H9 (cell line): ENCODE data around the gene CLEC19A. TPM values are rescaled to one million over a fixed set of nuclear protein-coding genes. Genes with fewer than 3 reads are reported as not detected.
A peak's percentile ranks its signal among the peaks of the same experiment; 100 is the strongest.

Source experiments
- DNase-seq: peaks from one replicate; pipeline ENCODE4 v3.0.0-alpha.2; 2017
- H2AFZ ChIP-seq: one replicate; pipeline ENCODE4 v1.6.1; 2013; ENCODE audit warnings: mild to moderate bottlenecking, low read length, control low read depth, moderate library complexity
- H2AK5ac ChIP-seq: 2 replicates; pipeline ENCODE4 v1.6.1; 2013; ENCODE audit warnings: low read length, control low read depth, mixed read lengths; ENCODE audit not compliant: insufficient read length
- H2BK120ac ChIP-seq: one replicate; pipeline ENCODE4 v1.6.1; 2013; ENCODE audit warnings: low read depth, mild to moderate bottlenecking, low read length, control low read depth, inconsistent platforms; ENCODE audit not compliant: poor library complexity, severe bottlenecking
- H2BK12ac ChIP-seq: 2 replicates; pipeline ENCODE4 v1.6.1; 2013; ENCODE audit warnings: low read length, control low read depth, mixed read lengths, low read depth; ENCODE audit not compliant: insufficient read length
- H2BK15ac ChIP-seq: 2 replicates; pipeline ENCODE4 v1.6.1; 2013; ENCODE audit warnings: low read depth, low read length, control low read depth
- H2BK20ac ChIP-seq: one replicate; pipeline ENCODE4 v1.6.1; 2013; ENCODE audit warnings: low read depth, mild to moderate bottlenecking, low read length, control low read depth, inconsistent platforms; ENCODE audit not compliant: poor library complexity, severe bottlenecking
- H2BK5ac ChIP-seq: 2 replicates; pipeline ENCODE4 v1.6.1; 2013; ENCODE audit warnings: low read length, control low read depth, mixed read lengths; ENCODE audit not compliant: insufficient read length
- H3K14ac ChIP-seq: 2 replicates; pipeline ENCODE4 v1.6.1; 2013; ENCODE audit warnings: low read length, control low read depth; ENCODE audit not compliant: insufficient read depth
- H3K18ac ChIP-seq: 2 replicates; pipeline ENCODE4 v1.6.1; 2013; ENCODE audit warnings: low read depth, mild to moderate bottlenecking, mixed read lengths, low read length, control low read depth; ENCODE audit not compliant: insufficient read length
- H3K23ac ChIP-seq: 2 replicates; pipeline ENCODE4 v1.6.1; 2013; ENCODE audit warnings: low read length, control low read depth, mixed read lengths, low read depth; ENCODE audit not compliant: insufficient read length
- H3K23me2 ChIP-seq: 2 replicates; pipeline ENCODE4 v1.6.1; 2013; ENCODE audit warnings: low read depth, mild to moderate bottlenecking, mixed read lengths, low read length, control low read depth; ENCODE audit not compliant: insufficient read length, poor library complexity, severe bottlenecking
- H3K27ac ChIP-seq: 2 replicates; pipeline ENCODE4 v1.5.1; 2013; ENCODE audit warnings: low read length, control low read depth, mixed read lengths, low read depth; ENCODE audit not compliant: insufficient read length
- H3K27me3 ChIP-seq: 2 replicates; pipeline ENCODE4 v1.6.1; 2013; ENCODE audit warnings: low read length, control low read depth, inconsistent platforms; ENCODE audit not compliant: insufficient read depth
- H3K4ac ChIP-seq: 2 replicates; pipeline ENCODE4 v1.6.1; 2013; ENCODE audit warnings: low read depth, mild to moderate bottlenecking, control low read depth, inconsistent platforms, low read length, moderate library complexity
- H3K4me1 ChIP-seq: 2 replicates; pipeline ENCODE4 v1.6.1; 2013; ENCODE audit warnings: low read length, control low read depth, inconsistent platforms; ENCODE audit not compliant: insufficient read depth
- H3K4me2 ChIP-seq: 2 replicates; pipeline ENCODE4 v1.6.1; 2013; ENCODE audit warnings: low read length, control low read depth, mixed read lengths; ENCODE audit not compliant: insufficient read length, insufficient read depth
- H3K56ac ChIP-seq: 2 replicates; pipeline ENCODE4 v1.6.1; 2013; ENCODE audit warnings: low read depth, mild to moderate bottlenecking, mixed read lengths, low read length, control low read depth; ENCODE audit not compliant: insufficient read length
- H3K79me1 ChIP-seq: 2 replicates; pipeline ENCODE4 v1.6.1; 2013; ENCODE audit warnings: low read depth, mild to moderate bottlenecking, moderate library complexity, low read length, control low read depth, inconsistent platforms; ENCODE audit not compliant: insufficient read depth, poor library complexity, severe bottlenecking
- H3K79me2 ChIP-seq: 2 replicates; pipeline ENCODE4 v1.6.1; 2013; ENCODE audit warnings: low read length, control low read depth, inconsistent platforms; ENCODE audit not compliant: insufficient read depth
- H3K9ac ChIP-seq: 2 replicates; pipeline ENCODE4 v1.6.1; 2013; ENCODE audit warnings: low read length, control low read depth, mixed read lengths; ENCODE audit not compliant: insufficient read length; ENCODE audit errors: extremely low read depth
- H3K9me3 ChIP-seq: one replicate; pipeline ENCODE4 v1.6.1; 2013; ENCODE audit warnings: low read depth, low read length, inconsistent platforms; ENCODE audit not compliant: control insufficient read depth
- H3T11ph ChIP-seq: one replicate; pipeline ENCODE4 v1.6.1; 2013; ENCODE audit warnings: mild to moderate bottlenecking, low read length, control low read depth, inconsistent platforms
- H4K20me1 ChIP-seq: one replicate; pipeline ENCODE4 v1.6.1; 2013; ENCODE audit not compliant: control insufficient read depth, insufficient read length, insufficient read depth
- H4K5ac ChIP-seq: 2 replicates; pipeline ENCODE4 v1.6.1; 2013; ENCODE audit warnings: low read depth, mild to moderate bottlenecking, mixed read lengths, low read length, control low read depth; ENCODE audit not compliant: insufficient read length
- H4K8ac ChIP-seq: replicated peaks from 2 replicates; pipeline ENCODE4 v1.6.1; 2013; ENCODE audit warnings: low read length, control low read depth, mixed read lengths, low read depth; ENCODE audit not compliant: insufficient read length
- H4K91ac ChIP-seq: 2 replicates; pipeline ENCODE4 v1.6.1; 2013; ENCODE audit warnings: low read depth, mild to moderate bottlenecking, moderate library complexity, mixed read lengths, low read length, control low read depth; ENCODE audit not compliant: insufficient read length
- H3K27ac Mint-ChIP-seq, 3 experiments: 2 replicates in 2 of 3; 3 replicates in 1 of 3; pipeline ENCODE4 v1.8.0; 2020 to 2021; ENCODE audit warnings: mixed read lengths in 3 of 3, mild to moderate bottlenecking in 1 of 3, moderate library complexity in 1 of 3
- H3K27me3 Mint-ChIP-seq: 2 replicates; pipeline ENCODE4 v1.8.0; 2021; ENCODE audit warnings: low read depth, mild to moderate bottlenecking, moderate library complexity, mixed read lengths
- H3K36me3 Mint-ChIP-seq, 3 experiments: 2 replicates in 2 of 3; 3 replicates in 1 of 3; pipeline ENCODE4 v1.8.0; 2020 to 2021; ENCODE audit warnings: low read depth in 3 of 3, mixed read lengths in 3 of 3; ENCODE audit not compliant: insufficient read depth in 1 of 3
- H3K4me1 Mint-ChIP-seq, 2 experiments: 2 replicates each; pipeline ENCODE4 v1.8.0; 2020; ENCODE audit warnings: mixed read lengths in 2 of 2
- H3K4me3 Mint-ChIP-seq, 2 experiments: 2 replicates in 1 of 2; 3 replicates in 1 of 2; pipeline ENCODE4 v1.8.0; 2020 to 2021; ENCODE audit warnings: mild to moderate bottlenecking in 2 of 2, mixed read lengths in 2 of 2, moderate library complexity in 1 of 2
- H3K9me3 Mint-ChIP-seq, 2 experiments: 2 replicates in 1 of 2; 3 replicates in 1 of 2; pipeline ENCODE4 v1.8.0; 2020; ENCODE audit warnings: mild to moderate bottlenecking in 2 of 2, mixed read lengths in 2 of 2, moderate library complexity in 1 of 2
- WGBS: extraction: QIAGEN DNeasy Blood & Tissue Kit; methylation state at CpG from one replicate; pipeline ENCODE4 v1.1.7; 2013; ENCODE audit warnings: missing lambda C conversion rate, low lambda C conversion rate, mixed read lengths; ENCODE audit not compliant: insufficient read length; ENCODE audit errors: extremely low coverage; 5-methylcytosine and 5-hydroxymethylcytosine counted together
- total RNA-seq: library from RNA; stranded (reverse); gene quantifications from 2 replicates; pipeline ENCODE4 v1.2.1, GENCODE V29; 2021
- TF ChIP-seq, protein P1 (sequence below): fragments of 200-600 bp; sonication (generic); conservative IDR thresholded peaks from 3 replicates; pipeline ENCODE4 v1.8.0; 2021; ENCODE audit warnings: antibody characterized with exemption, mild to moderate bottlenecking

CLEC19A gene
- total RNA-seq, 1 experiment from 2014 or later, result not detected

DNA sequence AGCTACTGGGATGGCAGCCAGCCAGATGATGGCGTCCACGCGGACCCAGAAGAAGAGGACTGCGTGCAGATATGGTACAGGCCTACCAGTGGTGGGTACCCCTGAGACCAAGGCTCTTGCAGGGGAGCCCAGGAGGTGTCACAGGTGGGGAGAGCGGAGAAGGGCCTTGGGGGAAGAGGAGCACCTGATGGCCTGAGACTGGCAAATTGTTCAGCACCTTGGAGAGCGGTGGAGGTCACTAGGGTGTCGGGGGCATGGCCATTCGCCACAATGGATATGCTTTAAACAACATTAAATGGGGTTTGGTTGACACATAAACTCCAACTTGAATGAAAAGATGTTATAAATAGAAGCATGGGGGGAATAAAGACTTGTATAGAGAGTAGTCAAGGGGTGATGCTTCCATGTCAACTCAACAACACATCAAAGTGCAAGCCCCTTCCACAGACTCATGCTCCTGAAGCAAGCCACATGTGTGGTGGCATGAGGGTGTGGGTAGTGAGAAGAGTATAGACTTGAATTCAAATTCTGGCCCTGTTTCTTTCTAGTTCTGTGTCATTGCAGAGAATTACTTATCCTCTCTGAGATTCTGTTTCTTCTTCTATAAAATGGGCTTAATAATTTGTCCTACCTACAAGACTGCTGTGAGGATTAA is 22.2 kb downstream of the CLEC19A start:
- WGBS, result no CpG with 5 or more reads among the region's 8 CpGs
- H2BK5ac ChIP-seq, result no peak overlapping the region
- H2BK20ac ChIP-seq, result no peak overlapping the region
- no peaks in the 10 kb centered on the region for H3K79me1 ChIP-seq
- peaks cover 5% of the 10 kb centered on the region in 2 experiments for H3K9me3 Mint-ChIP-seq
- H3K9ac ChIP-seq, result no peak overlapping the region
- TF ChIP-seq, protein P1, sequence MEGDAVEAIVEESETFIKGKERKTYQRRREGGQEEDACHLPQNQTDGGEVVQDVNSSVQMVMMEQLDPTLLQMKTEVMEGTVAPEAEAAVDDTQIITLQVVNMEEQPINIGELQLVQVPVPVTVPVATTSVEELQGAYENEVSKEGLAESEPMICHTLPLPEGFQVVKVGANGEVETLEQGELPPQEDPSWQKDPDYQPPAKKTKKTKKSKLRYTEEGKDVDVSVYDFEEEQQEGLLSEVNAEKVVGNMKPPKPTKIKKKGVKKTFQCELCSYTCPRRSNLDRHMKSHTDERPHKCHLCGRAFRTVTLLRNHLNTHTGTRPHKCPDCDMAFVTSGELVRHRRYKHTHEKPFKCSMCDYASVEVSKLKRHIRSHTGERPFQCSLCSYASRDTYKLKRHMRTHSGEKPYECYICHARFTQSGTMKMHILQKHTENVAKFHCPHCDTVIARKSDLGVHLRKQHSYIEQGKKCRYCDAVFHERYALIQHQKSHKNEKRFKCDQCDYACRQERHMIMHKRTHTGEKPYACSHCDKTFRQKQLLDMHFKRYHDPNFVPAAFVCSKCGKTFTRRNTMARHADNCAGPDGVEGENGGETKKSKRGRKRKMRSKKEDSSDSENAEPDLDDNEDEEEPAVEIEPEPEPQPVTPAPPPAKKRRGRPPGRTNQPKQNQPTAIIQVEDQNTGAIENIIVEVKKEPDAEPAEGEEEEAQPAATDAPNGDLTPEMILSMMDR, result no peak
- H2BK15ac ChIP-seq, result no peak overlapping the region
- no peak overlapping the region for H4K5ac ChIP-seq
- no peaks in the 10 kb centered on the region for H3K4me1 ChIP-seq
- H4K20me1 ChIP-seq, result no peaks in the 10 kb centered on the region
- no peak overlapping the region for H3K23ac ChIP-seq
- no peak overlapping the region for H3K27ac ChIP-seq
- H3K4me1 Mint-ChIP-seq, result peaks cover 8 to 11% of the 10 kb centered on the region in 2 experiments
- H3T11ph ChIP-seq, result no peak overlapping the region
- no peak overlapping the region for H2BK120ac ChIP-seq
- H3K9me3 ChIP-seq, result peaks cover 2% of the 10 kb centered on the region
- no peak overlapping the region for H3K56ac ChIP-seq
- H2AFZ ChIP-seq, result no peak overlapping the region
- no peak overlapping the region for H2BK12ac ChIP-seq
- no peak overlapping the region for H4K8ac ChIP-seq
- no peak overlapping the region for H3K27ac Mint-ChIP-seq
- no peaks in the 10 kb centered on the region for H3K23me2 ChIP-seq
- H3K27me3 Mint-ChIP-seq, result no peaks in the 10 kb centered on the region
- H3K18ac ChIP-seq, result no peak overlapping the region
- H3K4me3 Mint-ChIP-seq, result no peak overlapping the region
- H3K4ac ChIP-seq, result no peak overlapping the region
- no peak overlapping the region for H4K91ac ChIP-seq
- peaks cover 2 to 6% (median 5%) of the 10 kb centered on the region in 3 experiments; a peak in 6 of 7 replicates for H3K36me3 Mint-ChIP-seq
- no peak overlapping the region for H3K14ac ChIP-seq
- no peaks in the 10 kb centered on the region for H3K27me3 ChIP-seq
- H2AK5ac ChIP-seq, result no peak overlapping the region
- peak; percentile 55 for DNase-seq
- no peaks in the 10 kb centered on the region for H3K79me2 ChIP-seq
- H3K4me2 ChIP-seq, result no peak overlapping the region
